ENCODE data around the gene CPEB4. TPM values are rescaled to one million over a fixed set of nuclear protein-coding genes. Genes with fewer than 3 reads are reported as not detected.

The CPEB4 gene
- total RNA-seq, 1 donor from 2014 or later: 27.9 TPM

- FAIRE-seq: no peak
- DNase-seq (ENCODE audit: low read depth): no peak
- no peak for TF ChIP-seq CTCF (IDR thresholded peaks at IDR 0.05; ENCODE audit: insufficient read depth, low read length, severe bottlenecking)
- no peaks in the 10 kb centered on the region for H3K27me3 ChIP-seq (ENCODE audit: control insufficient read depth, insufficient read depth, low read length)
- peaks cover 3% of the 10 kb centered on the region for H3K36me3 ChIP-seq (ENCODE audit: control insufficient read depth, insufficient read depth, low read length)
- H3K4me3 ChIP-seq (ENCODE audit: low read depth, low read length): no peak overlapping the region
Observed at GRCh38 chr5:173941102-173941501, 53.0 kb downstream of the CPEB4 start.

GRCh38 chr5:173941758-173942401, 53.7 kb downstream of the CPEB4 start:
- Histone ChIP-seq H3K36me3 (ENCODE audit: control insufficient read depth, insufficient read depth, low read length) (peaks cover 3% of the 10 kb centered on the region), H3K27me3 (ENCODE audit: control insufficient read depth, insufficient read depth, low read length) (no peaks in the 10 kb centered on the region), H3K4me3 (ENCODE audit: low read depth, low read length) (no peak overlapping the region)
- FAIRE-seq (no peak), DNase-seq (ENCODE audit: low read depth) (no peak)
- no peak for TF ChIP-seq CTCF (IDR thresholded peaks at IDR 0.05; ENCODE audit: insufficient read depth, low read length, severe bottlenecking)

- H3K27me3 ChIP-seq (ENCODE audit: control insufficient read depth, insufficient read depth, low read length): no peaks in the 10 kb centered on the region
- DNase-seq (ENCODE audit: low read depth): no peak
- no peak overlapping the region for H3K4me3 ChIP-seq (ENCODE audit: low read depth, low read length)
- peaks cover 3% of the 10 kb centered on the region for H3K36me3 ChIP-seq (ENCODE audit: control insufficient read depth, insufficient read depth, low read length)
- TF ChIP-seq CTCF (IDR thresholded peaks at IDR 0.05; ENCODE audit: insufficient read depth, low read length, severe bottlenecking): no peak
- FAIRE-seq: no peak
Observed at GRCh38 chr5:173944511-173944910, 56.4 kb downstream of the CPEB4 start.

GRCh38 chr5:173945160-173945559, 57.0 kb downstream of the CPEB4 start:
- Histone ChIP-seq H3K4me3 (ENCODE audit: low read depth, low read length) (no peak overlapping the region), H3K36me3 (ENCODE audit: control insufficient read depth, insufficient read depth, low read length) (peaks cover 3% of the 10 kb centered on the region), H3K27me3 (ENCODE audit: control insufficient read depth, insufficient read depth, low read length) (no peaks in the 10 kb centered on the region)
- TF ChIP-seq CTCF (IDR thresholded peaks at IDR 0.05; ENCODE audit: insufficient read depth, low read length, severe bottlenecking): no peak
- DNase-seq (ENCODE audit: low read depth): no peak
- no peak for FAIRE-seq

GRCh38 chr5:173946323-173946722, 58.2 kb downstream of the CPEB4 start:
- TF ChIP-seq CTCF (IDR thresholded peaks at IDR 0.05; ENCODE audit: insufficient read depth, low read length, severe bottlenecking): no peak
- no peak for FAIRE-seq
- Histone ChIP-seq H3K4me3 (ENCODE audit: low read depth, low read length) (no peak overlapping the region), H3K36me3 (ENCODE audit: control insufficient read depth, insufficient read depth, low read length) (peaks cover 4% of the 10 kb centered on the region), H3K27me3 (ENCODE audit: control insufficient read depth, insufficient read depth, low read length) (no peaks in the 10 kb centered on the region)
- no peak for DNase-seq (ENCODE audit: low read depth)

GRCh38 chr5:173950829-173951228, 62.7 kb downstream of the CPEB4 start:
- TF ChIP-seq CTCF (IDR thresholded peaks at IDR 0.05; ENCODE audit: insufficient read depth, low read length, severe bottlenecking): no peak
- Histone ChIP-seq H3K4me3 (ENCODE audit: low read depth, low read length) (no peak overlapping the region), H3K36me3 (ENCODE audit: control insufficient read depth, insufficient read depth, low read length) (peaks cover 3% of the 10 kb centered on the region), H3K27me3 (ENCODE audit: control insufficient read depth, insufficient read depth, low read length) (no peaks in the 10 kb centered on the region)
- DNase-seq (ENCODE audit: low read depth) (no peak), FAIRE-seq (no peak)

All from bronchial epithelial cell (primary cell).